Transverse colon (tissue), 4 donors: Measurements from ENCODE around the gene AURKAIP1. TPM values are rescaled to one million over a fixed set of nuclear protein-coding genes. Genes with fewer than 3 reads are reported as not detected.
A peak's percentile ranks its signal among the peaks of the same experiment; 100 is the strongest.

Experiments used
- DNase-seq: peaks from one replicate; pipeline ENCODE4 v3.0.0-alpha.2; 2019
- H3K27ac ChIP-seq, 4 donors: fragments of 200-600 bp; sonication (generic); 2 replicates each; pipeline ENCODE4 v1.5.1; 2016 to 2018; ENCODE audit warnings: inconsistent platforms in 4 of 4
- H3K27me3 ChIP-seq: fragments of 200-600 bp; sonication (generic); 2 replicates; pipeline ENCODE4 v1.5.1; 2017; ENCODE audit warnings: inconsistent platforms
- H3K36me3 ChIP-seq, 4 donors: fragments of 200-600 bp; sonication (generic); 2 replicates each; pipeline ENCODE4 v1.5.1; 2017 to 2019; ENCODE audit warnings: inconsistent platforms in 4 of 4
- H3K4me1 ChIP-seq, 4 donors: fragments of 200-600 bp; sonication (generic); 2 replicates each; pipeline ENCODE4 v1.5.1; 2017 to 2020; ENCODE audit warnings: inconsistent platforms in 4 of 4
- H3K4me3 ChIP-seq, 4 donors: fragments of 200-600 bp; sonication (generic); 1 replicate in 1 of 4; 2 replicates in 3 of 4; pipeline versions ENCODE4 v1.5.1 to v1.6.1; 2017 to 2019; ENCODE audit warnings: inconsistent platforms in 4 of 4
- H3K9me3 ChIP-seq, 2 donors: fragments of 200-600 bp; sonication (generic); 2 replicates each; pipeline ENCODE4 v1.5.1; 2017 to 2019; ENCODE audit warnings: inconsistent platforms in 2 of 2
- EP300 ChIP-seq: sonication (generic); formaldehyde crosslinking; IDR thresholded peaks from one replicate; pipeline ENCODE4 v1.6.1; 2017; ENCODE audit warnings: antibody characterized with exemption, low read depth
- POLR2A ChIP-seq: fragments of 450-650 bp; IDR thresholded peaks from one replicate; pipeline ENCODE4 v1.6.1; 2016; ENCODE audit warnings: antibody characterized with exemption, mild to moderate bottlenecking, moderate library complexity
- POLR2AphosphoS5 ChIP-seq, 3 donors: sonication (generic); formaldehyde crosslinking; IDR thresholded peaks; one replicate each; pipeline ENCODE4 v1.6.1; 2016; ENCODE audit warnings: antibody characterized with exemption in 3 of 3
- WGBS, 2 donors: methylation state at CpG; one replicate each; pipeline ENCODE4 v1.1.5; 2018; ENCODE audit warnings: low coverage in 1 of 2; 5-methylcytosine and 5-hydroxymethylcytosine counted together
- in situ Hi-C, 4 donors: fragments of 200-750 bp; cut with MboI; loops; one replicate each; pipeline versions ENCODE4 v1.15.0 to v1.15.1; 2017; ENCODE audit warnings: low sequenced_read_pairs in 3 of 4, low pct_ligation_motif_present in 1 of 4, low pct_unique_long_range_greater_than_20kb in 1 of 4
- intact Hi-C: fragments of 100-400 bp; cut with DNase I; formaldehyde crosslinking; loops from one replicate; pipeline ENCODE4 v1.15.1; 2023; ENCODE audit warnings: low total_unique reads
- total RNA-seq, 4 donors: library from RNA; depleted of rRNA; stranded (reverse); fragments of >200 nt; gene quantifications; one replicate each; pipeline ENCODE4 v1.1.0, GENCODE V29; 2016
- TF ChIP-seq, protein P1 (sequence below), 5 experiments: fragments of 200-600 bp in 3 of 5; fragments of 450-650 bp in 2 of 5; sonication (generic) in 3 of 5; IDR thresholded peaks; 1 replicate in 2 of 5; 2 replicates in 3 of 5; pipeline ENCODE4 v1.5.1; 2016 to 2017; ENCODE audit warnings: antibody characterized with exemption in 5 of 5, inconsistent platforms in 3 of 5, mild to moderate bottlenecking in 2 of 5, moderate library complexity in 1 of 5

The AURKAIP1 gene
- total RNA-seq, 4 donors from 2014 or later, result 110 to 197 (median 167) TPM

- peaks cover 32% of the 10 kb centered on the region for H3K27me3 ChIP-seq
- no peaks in the 10 kb centered on the region for H3K9me3 ChIP-seq
- intact Hi-C loops (no loop called here), in situ Hi-C loops (no loop called here)
- no peaks in the 10 kb centered on the region for H3K36me3 ChIP-seq
- TF ChIP-seq, protein P1, sequence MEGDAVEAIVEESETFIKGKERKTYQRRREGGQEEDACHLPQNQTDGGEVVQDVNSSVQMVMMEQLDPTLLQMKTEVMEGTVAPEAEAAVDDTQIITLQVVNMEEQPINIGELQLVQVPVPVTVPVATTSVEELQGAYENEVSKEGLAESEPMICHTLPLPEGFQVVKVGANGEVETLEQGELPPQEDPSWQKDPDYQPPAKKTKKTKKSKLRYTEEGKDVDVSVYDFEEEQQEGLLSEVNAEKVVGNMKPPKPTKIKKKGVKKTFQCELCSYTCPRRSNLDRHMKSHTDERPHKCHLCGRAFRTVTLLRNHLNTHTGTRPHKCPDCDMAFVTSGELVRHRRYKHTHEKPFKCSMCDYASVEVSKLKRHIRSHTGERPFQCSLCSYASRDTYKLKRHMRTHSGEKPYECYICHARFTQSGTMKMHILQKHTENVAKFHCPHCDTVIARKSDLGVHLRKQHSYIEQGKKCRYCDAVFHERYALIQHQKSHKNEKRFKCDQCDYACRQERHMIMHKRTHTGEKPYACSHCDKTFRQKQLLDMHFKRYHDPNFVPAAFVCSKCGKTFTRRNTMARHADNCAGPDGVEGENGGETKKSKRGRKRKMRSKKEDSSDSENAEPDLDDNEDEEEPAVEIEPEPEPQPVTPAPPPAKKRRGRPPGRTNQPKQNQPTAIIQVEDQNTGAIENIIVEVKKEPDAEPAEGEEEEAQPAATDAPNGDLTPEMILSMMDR (IDR thresholded peaks at IDR 0.05), result no peak
- no peak for TF ChIP-seq POLR2A
- TF ChIP-seq EP300, result no peak
- no peak for TF ChIP-seq POLR2AphosphoS5 (IDR thresholded peaks at IDR 0.05)
- H3K27ac ChIP-seq, result peak overlapping the region; percentile 86 to 92 (median 89)
- H3K4me3 ChIP-seq, result no peak overlapping the region
- WGBS, 2 donors, result 26% methylated on average over 13 of the region's 13 CpGs; no CpG with 5 or more reads in 1 of the 2 donors
- peak; percentile 20 for DNase-seq
- H3K4me1 ChIP-seq, result peaks cover 4 to 39% (median 9%) of the 10 kb centered on the region in 4 donors
These were observed 13.0 kb downstream of the AURKAIP1 start for GRCh38 chr1:1361982-1362423.

- WGBS, 2 donors, result 74% methylated on average over 33 of the region's 35 CpGs; no CpG with 5 or more reads in 1 of the 2 donors
- Histone ChIP-seq H3K4me3 (no peak overlapping the region), H3K36me3 (no peaks in the 10 kb centered on the region), H3K27ac (peak overlapping the region; percentile 86 to 92 (median 89)), H3K27me3 (peaks cover 38% of the 10 kb centered on the region), H3K9me3 (no peaks in the 10 kb centered on the region), H3K4me1 (peaks cover 6 to 45% (median 15%) of the 10 kb centered on the region in 4 donors)
- TF ChIP-seq POLR2A, result no peak
- TF ChIP-seq EP300, result no peak
- TF ChIP-seq, protein P1 (IDR thresholded peaks at IDR 0.05), result no peak
- TF ChIP-seq POLR2AphosphoS5 (IDR thresholded peaks at IDR 0.05), result no peak
- intact Hi-C loops (no loop called here), in situ Hi-C loops (no loop called here)
- DNase-seq, result no peak
These were observed 13.6 kb downstream of the AURKAIP1 start for GRCh38 chr1:1361233-1361981.

- in situ Hi-C loops, result no loop called here
- WGBS, 2 donors, result 59 to 76% methylated on average over 8 to 20 of the region's 20 CpGs
- Histone ChIP-seq H3K4me3 (no peak overlapping the region), H3K36me3 (no peaks in the 10 kb centered on the region), H3K9me3 (no peaks in the 10 kb centered on the region), H3K27ac (peak overlapping the region; percentile 86 to 92 (median 89)), H3K27me3 (peaks cover 41% of the 10 kb centered on the region), H3K4me1 (peaks cover 12 to 52% (median 22%) of the 10 kb centered on the region in 4 donors)
- TF ChIP-seq, protein P1 (IDR thresholded peaks at IDR 0.05), result no peak
- TF ChIP-seq POLR2AphosphoS5 (IDR thresholded peaks at IDR 0.05), result peak; percentile 32 to 37 (median 35)
- intact Hi-C loops, result no loop called here
- peak; percentile 57 for DNase-seq
These were observed 14.4 kb downstream of the AURKAIP1 start for GRCh38 chr1:1360506-1361169.

DNA sequence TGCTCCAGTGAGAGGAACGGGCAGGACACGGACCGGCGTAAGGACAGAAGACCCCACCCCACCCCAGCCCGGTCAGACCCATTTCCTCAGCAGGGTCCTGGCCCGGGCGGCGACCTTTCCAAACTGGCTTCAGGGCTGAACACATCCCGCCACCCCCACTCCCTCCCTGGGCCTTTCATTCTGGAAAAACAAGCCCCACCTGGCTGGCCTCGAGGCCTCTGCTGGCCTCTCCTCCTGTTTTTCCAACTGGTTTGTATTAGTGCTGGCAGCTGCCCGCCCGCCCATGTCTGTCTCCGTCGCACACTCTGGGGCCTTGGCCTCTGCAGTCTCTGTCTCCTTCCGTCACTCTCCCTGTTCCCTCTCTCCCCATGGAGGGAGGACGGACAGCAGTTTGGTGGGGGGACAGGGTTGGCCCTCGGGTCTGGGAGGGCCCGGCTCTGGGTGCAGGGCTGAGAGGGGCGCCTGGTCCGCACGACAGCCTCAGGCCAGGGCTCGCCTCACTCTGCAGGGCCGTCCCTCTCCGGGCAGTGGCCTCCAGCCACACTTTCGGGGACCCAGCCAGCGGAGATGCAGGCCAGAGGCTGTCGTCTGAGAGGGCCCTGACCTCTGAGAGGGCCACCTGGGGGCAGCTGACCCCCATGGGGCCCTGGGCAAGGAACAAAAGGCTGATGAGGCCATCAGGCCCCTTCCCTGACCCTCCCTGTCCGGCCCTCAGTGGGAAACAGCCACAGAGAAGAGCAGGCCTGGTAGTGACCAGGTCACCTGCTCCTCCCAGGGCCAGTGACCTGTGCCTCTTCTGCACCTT is 15.1 kb downstream of the AURKAIP1 start:
- Histone ChIP-seq H3K9me3 (no peaks in the 10 kb centered on the region), H3K27ac (peak overlapping the region; percentile 86 to 92 (median 89)), H3K4me1 (peaks cover 15 to 60% (median 30%) of the 10 kb centered on the region in 4 donors), H3K36me3 (no peaks in the 10 kb centered on the region), H3K27me3 (peaks cover 49% of the 10 kb centered on the region), H3K4me3 (no peak overlapping the region)
- intact Hi-C loops, result no loop called here
- no peak for DNase-seq
- in situ Hi-C loops, result no loop called here
- 55% methylated on average over 18 of the region's 28 CpGs; no CpG with 5 or more reads in 1 of the 2 donors for WGBS, 2 donors
- TF ChIP-seq, protein P1 (IDR thresholded peaks at IDR 0.05), result no peak
- no peak for TF ChIP-seq EP300
- TF ChIP-seq POLR2A, result no peak
- TF ChIP-seq POLR2AphosphoS5 (IDR thresholded peaks at IDR 0.05), result no peak
